GM19025 (cell line): Measurements from ENCODE around the gene BRD1.
"Not testable (repeated sequence)": the region's sequence is repeated elsewhere in the genome, so short reads cannot be mapped to it uniquely, and the experiment has no call there.

Experiments used
- ATAC-seq: cut with Tn5 transposase; IDR thresholded peaks from one replicate; pipeline ENCODE4 v1.9.1; 2021; ENCODE audit warnings: mild to moderate bottlenecking, low read depth, moderate library complexity; ENCODE audit not compliant: unreplicated experiment

BRD1 gene

DNA sequence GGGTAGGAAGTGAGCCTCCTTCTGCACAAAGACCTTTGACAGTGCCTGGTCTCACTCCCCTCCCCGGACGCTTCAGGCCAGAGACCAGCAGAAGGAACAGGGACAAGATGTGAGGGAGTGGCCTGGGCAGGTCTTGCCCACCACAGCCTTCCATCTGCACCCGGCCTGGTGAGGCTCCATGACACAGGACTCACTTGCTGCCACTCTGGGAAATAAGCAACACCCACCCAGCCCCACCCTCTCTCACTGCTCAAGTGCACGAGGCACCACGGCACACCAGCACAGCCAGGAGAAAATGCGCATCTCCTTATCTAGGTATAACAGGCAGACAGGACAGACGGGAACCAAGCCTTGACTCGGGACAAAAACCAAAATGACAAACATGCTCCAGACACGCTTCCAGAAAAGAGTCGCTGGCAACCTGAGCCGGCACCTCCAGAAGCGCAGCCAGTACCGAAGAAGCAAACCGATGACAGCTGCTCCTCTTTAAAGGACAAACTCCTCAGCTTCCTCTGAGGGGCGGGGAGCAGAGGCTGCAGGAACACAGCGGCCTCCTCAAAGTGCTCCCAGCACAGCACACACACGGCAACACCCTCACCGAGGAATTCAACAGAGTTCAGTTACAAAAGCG lies 41.7 kb downstream of the BRD1 start:
- ATAC-seq, result no peak

DNA sequence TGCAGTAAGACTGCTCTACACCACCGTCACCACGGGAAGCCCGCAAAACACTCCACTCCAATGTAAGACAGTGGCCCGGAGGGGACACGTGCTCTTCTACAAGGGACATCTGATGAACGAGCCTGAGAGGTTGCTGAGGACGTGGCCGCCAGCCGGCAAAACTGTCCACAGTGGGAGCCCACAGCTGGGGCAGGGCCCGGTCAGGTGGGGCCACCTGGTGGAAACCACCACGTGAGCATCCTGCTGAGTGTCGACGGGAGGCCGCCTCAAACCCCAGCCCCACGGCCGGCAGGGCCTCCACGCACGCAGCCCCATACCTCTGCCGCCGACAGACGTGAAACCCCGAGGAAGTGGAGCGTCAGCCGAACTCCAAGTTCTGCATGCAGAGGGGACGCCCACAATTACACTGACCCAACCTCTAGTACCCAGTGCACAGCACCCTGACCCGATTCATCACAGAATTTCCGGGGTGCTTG lies 42.6 kb downstream of the BRD1 start:
- ATAC-seq, result no peak

DNA sequence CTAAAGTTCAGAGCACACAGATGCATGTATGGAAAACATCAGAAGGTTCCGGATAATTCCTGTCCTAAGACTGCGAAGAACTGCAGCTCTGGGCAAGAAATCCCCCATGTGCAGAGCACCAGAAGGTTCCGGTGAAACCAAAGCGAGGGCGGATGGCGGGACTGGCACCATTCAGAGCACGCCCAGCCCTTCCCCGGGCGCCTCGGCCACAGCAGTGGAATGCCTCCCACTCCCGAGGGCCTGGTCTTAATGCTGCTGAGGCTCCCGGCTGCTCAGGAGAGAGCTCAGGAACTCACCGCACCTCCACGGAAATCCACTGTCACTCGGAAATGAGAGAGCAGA lies 43.1 kb downstream of the BRD1 start:
- ATAC-seq, result no peak

DNA sequence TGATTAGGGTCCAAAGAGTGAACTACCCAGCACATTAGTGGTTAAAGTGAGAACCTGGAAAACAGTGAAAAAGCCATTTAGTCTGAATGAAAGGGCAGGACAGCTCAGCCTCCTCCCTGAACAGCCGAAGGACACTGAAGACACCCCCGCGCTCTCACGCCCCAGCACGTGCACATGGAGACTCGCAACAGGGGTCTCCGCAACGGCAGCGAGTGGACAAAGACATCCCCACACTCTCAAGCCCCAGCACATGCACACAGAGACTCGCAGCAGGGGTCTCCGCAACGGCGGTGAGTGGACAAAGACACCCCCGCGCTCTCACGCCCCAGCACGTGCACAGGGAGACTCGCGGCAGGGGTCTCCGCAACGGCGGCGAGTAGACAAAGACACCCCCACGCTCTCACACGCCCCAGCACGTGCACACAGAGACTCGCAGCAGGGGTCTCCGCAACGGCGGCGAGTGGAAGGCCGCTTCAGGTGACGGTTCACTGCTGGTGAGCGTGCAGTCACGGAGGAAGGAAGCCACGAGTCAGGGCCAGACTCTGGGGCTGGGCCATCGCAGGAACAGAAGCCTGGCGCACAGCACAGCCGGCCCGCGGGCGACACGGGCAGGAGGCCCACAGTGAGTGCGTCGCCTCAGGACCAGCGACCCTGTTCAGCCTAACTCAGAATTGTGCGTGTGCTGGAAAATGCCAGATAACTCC lies 43.6 kb downstream of the BRD1 start:
- no peak for ATAC-seq

DNA sequence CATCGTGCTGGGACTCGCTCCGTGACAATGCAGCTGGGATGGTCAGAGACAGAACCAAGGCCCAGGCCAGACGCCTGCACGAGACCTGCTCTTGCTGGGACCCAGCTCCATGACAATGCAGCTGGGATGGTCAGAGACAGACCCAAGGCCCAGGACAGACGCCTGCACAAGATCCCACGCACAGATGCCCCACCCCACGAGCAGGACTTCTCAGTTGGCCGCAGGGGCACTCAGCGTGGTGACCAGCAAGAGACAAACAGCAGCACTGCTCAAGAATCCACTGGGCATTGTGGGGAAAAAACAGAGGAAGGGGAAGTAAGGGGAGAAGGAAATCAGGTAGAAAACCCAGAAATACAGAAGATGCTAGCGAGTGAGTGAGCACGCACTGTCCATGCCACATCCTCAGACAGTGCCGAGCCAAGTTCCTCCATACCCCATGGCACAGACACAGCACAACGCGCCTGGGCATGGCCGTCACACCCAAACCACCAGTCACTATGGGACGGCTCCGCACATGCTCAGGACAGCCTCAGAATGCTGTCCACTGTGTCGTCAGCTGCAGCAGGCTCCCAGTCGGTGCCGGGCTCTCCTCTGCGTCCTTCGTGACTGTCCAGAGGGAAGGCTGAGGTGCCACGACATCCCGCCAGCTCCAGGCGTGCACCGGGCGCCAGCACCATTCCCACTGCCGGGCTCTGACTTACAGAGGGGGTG lies 44.5 kb downstream of the BRD1 start:
- no peak for ATAC-seq

DNA sequence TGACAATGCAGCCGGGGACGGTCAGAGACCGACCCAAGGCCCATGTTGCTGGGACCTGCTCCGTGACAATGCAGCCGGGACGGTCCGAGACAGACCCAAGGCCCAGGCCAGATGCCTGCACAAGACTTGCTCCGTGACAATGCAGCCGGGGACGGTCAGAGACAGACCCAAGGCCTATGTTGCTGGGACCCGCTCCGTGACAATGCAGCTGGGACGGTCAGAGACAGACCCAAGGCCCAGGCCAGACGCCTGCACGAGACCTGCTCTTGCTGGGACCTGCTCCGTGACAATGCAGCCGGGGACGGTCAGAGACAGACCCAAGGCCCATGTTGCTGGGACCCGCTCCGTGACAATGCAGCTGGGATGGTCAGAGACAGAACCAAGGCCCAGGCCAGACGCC lies 45.8 kb downstream of the BRD1 start:
- not testable (repeated sequence) for ATAC-seq

DNA sequence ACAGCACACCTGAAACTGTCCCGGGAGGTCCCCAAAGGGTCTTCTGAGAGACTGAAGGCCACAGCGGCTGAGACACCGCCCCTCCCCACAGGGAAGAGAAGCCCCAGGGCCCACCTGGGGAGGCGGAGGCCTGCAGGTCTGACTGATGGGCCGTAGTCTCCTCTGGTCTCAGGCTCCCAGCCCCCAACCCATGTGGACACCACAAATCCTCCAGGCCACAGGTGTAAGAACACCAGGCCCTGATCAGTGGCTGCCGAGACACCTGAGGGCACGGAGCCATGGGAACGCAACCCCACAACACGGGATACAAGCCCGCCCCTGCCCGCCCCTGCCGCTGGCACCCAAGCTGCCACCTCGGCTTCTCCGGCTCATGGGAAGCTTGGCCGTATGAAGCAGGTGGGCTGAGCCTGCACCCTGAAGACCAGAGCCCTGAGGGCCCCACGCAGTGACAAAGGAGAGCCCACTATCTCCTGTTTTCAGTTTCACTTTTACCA lies 46.3 kb downstream of the BRD1 start:
- no peak for ATAC-seq

DNA sequence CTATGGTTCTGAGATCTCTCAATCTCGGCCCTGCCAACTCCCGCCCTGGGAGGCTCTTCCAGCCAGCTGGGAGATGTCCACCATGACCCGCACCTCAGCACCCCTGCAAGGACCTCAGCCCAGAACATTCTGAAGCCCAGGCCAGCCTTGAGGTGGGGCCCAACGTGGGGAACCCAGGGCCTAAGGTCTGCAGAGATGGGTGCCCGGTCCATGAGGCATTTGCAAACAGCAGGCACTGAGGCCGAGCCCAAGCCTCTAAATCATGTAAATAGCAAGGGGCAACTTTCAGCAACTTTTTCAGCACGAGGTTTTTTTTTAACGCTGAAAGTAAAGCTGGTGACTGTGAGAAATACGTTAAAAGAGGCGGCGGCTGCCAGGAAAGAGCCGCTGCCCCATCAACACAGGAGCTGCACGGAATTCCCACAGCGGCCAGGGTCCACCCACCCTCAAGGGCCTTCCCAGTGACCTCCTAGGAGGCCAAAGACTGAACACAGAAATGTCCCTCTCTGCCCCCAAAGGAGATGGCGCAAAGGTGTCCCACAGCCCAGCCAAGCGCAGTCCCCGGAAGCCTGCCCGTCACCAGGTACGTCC lies 46.9 kb downstream of the BRD1 start:
- no peak for ATAC-seq

DNA sequence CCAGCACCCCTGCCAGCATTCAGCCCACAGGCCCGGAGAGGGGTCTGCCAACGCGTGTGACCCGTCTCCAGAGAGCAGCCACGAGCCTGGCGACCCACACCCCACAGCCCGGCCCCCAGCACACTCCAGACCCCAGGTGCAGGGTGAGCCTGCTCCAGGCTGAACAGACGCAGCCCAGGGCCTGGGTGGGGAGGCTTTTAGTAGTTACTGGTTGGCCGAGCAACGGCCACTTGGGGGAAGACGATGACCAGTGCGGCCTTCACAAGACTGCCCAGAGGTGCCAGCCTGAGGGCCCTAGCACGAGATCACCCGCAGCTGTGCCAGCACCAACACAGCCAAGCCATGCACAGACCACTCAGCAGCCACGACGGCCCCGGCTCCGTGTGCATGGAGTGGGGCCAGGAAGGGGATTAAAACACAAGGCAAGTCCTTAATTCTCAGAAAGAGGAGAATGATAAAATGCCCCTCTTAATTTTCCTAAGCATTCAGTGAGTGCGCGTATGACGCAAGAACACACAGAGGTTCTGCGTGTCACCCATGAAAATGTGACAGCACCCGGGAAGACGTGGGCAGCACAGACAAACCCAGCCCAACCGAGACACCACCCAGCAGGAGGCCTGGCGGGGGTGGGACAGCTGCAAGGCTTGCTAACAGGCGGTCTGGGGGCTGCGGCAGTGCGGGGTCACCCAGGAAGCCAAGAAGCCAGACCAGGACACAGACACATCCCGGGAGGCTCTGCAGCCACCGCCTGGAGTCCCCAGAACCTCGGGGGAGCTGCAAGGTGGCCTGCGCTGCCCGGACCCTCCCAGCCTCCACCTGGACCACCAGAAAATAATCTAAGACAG lies 47.6 kb downstream of the BRD1 start:
- no peak for ATAC-seq

DNA sequence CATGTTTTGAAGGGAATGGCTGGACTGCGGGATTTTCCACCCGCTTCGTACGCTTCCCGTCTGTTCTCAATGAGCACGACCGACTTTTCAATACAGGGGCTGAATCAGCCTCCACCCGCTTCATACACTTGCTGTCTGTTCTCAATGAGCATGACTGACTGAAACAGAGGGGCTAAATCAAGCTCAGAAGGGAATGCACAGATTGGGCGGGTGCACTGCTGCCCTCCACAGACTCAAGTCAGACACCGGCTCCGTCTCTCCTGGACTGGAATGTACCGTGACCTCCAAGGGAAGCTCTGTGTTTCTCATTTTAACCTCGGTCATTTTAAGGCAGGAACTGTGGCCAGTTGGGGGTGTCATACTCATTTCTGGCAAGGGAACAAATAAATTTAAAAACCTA lies 48.5 kb downstream of the BRD1 start:
- ATAC-seq, result no peak

DNA sequence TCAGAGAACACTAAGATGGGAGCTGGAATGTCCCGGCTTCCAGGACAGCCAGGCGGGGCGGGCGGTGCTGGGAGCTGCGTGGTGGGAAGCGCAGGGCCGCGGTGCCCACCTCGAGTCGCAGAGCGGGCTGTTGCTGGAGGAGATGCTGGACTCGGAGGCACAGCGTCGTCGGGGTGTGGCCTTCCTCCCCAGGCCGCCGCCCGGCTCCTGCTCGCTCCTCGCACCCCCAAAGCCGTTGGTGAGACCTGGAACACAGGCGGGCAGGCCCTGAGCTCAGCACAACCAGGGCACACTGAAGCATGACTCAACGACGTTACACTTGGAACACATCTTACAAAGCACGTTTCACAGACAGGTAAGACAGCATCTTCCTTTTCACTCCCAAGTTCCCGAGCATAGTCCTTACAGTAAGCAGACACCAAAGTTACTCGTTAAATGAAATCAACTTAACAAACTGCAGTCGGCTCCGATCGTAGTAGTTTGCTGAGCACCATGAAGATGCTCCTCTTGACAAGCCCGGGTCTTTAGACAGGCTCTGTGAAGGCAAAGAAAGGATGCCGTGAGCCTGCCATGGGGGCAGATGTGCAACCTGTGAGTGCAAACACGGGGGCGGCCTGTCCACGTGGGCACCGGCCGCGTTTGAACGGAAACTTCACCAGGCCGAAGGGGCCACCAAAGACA lies 50.0 kb downstream of the BRD1 start:
- no peak for ATAC-seq

DNA sequence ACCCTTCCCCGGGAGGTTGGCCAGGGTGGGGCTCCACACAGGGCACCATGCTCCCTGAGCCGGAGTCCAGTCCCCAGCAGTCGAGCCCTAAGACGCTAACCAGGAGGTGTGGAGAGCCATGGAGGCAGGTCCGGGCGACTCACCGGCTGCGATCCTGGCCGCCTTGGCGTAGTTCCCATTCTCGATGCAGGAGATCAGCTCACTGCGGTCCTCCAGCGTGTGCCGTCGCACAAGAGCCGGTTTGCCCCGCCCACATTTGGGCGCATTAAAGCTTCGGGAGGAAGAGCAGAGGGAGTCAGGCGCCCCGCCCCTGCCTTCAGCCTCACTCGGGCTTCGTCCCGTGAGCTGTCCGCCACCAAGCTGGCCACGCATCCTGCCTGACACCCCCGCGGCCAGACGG lies 50.8 kb downstream of the BRD1 start:
- no peak for ATAC-seq

DNA sequence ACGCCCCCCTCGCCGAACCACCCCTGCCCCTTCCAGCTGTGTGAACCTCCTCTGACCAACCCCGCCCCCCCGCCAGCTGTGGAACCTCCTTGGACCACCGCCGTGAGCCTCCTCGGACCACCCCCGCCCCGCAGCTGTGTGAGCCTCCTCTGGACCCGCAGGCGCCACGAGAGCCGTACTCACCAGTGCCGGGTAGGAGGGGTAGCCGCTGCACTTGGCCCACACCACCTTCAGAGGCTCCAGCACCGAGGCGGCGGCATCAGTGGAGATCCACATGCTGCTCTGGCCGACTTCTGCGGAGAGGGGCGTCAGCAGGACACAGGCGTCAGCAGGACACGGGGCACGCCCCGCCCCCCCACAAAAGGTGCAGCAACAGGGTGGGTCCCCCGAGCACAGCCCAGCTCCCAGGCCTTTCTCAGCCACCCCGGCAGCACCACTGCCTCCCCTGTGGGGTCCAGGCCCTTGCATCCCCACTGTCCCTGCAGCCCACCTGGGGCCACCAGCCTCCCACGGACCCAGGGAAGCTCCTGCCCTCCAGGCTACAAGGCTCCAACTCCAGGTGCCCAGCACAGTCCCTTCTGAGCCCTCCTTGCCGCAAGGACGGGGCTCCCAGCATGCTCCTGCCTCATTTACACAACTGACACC lies 51.7 kb downstream of the BRD1 start:
- no peak for ATAC-seq

DNA sequence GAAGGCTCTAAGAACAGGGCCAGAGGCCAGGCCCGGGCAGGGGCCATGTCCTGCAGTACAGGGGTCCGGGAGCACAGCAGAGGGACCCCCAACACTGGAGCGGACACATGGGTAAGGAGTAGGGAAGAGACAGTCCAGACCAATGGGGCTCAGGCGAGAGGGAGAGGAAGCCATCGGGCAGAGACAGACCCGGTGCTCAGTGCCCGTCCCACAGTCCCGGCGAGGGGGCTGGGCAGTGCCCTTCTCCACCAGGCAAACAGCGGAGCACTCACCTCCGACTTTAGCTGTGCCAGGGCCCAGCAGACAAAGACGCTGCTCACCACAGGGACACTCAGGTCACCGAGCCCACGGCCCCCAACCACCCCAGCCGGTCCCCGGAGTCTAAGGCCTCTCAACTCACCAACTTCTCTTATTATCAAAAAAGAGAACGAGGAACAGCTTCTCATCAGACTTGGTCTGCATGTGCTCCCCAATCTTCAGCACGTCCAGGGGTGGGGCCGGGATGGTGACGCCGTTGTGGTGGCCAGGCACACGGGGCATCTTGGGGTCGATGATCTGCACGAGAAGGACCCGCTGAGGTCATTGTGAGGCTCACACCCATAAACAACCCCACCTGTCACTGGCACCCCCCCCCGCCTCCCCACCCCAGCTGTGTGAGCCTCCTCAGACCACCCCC lies 52.3 kb downstream of the BRD1 start:
- no peak for ATAC-seq

DNA sequence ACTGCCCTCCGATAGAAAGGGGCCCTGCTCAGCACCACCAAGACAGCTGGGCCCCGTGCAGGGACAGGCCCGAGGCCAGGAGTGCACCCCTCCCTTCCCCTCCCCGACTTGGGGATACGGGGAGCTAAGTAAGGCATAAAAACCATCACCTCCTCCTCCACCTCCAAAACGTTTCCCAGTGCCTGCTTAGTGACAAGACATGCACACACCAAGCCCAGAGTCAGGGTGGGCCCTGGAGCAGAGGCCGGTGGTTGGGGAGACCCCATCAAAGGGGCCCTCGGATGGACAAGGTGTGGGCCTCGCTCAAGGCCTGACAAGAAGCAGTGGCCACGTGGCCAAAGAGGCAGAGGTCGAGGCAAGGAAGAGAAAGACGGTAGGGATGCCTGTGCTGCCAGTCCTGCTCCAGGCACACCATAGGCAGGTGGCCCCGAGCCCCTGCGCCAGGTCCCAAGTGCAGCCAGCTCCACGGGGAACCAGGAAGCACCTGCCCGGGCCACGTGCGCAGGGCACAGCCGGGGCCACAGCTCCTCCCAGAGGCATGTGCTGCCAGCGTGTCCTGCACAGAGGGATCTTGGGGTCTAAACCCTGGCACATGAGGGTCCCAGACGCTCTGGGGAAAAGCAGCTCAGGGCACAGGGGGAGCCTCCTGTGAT lies 53.0 kb downstream of the BRD1 start:
- no peak for ATAC-seq

DNA sequence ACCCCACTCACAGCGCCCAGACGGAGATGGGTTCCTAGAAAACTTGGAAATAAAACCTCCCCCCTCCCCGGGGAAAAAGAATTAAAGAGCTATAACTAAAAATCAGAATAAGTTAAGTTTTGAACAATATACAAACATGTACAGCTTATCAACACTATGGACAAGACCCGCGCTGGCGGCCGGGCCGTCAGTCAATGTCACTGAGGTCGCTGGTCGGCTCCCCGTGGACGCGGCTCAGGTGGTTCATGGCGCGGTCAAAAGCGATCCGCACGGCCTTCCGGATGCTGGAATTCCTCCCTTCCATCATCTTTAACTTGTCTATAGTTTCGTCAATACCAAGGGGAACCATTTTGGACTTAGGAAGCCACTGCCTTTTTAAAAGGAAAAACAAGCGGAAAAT lies 53.6 kb downstream of the BRD1 start:
- no peak for ATAC-seq

DNA sequence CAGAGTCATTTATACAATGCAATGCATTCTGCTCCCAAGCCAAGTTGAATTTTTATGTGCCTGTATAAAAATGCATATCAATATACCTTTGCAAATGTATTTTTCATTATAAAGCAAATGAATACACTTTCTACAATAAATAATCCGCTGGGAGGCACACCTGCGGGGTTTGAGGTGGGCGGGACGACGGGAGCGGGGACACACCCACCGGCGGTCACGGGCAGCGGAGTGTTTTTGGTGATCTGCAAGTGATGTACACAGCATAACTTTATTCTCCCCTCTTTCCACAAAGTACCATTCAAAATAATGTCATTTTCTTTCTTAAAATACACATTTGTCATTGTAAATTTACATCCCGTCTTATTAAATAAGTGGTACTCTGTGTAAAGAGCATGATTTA lies 54.1 kb downstream of the BRD1 start:
- ATAC-seq, result no peak

DNA sequence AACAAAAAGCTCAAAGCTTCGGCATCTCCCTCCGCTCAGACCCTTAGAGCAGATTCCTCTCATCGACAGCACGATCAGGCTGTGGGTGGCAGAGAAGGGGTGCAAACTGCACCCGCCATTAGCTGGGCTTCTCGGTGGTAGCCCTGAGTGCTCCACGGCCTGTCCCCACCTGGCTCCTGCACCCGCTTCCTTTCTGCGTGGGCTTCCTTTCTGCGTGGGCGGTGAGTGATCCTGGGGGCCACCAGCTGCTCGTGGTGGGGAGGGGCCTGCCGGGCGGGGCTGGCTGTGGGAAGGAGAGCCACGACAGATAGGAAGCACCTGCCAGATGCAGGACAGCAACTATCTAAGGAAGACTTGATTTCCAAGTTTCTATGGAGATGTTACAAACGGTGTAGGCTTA lies 55.0 kb downstream of the BRD1 start:
- ATAC-seq, result no peak
